Peyer's patch (tissue), 4 donors: ENCODE measurements around the gene CYP3A5.
"Not testable (repeated sequence)": the region's sequence is repeated elsewhere in the genome, so short reads cannot be mapped to it uniquely, and the experiment has no call there.

ENCODE experiments used
- CTCF ChIP-seq, 6 experiments: fragments of 450-650 bp in 4 of 6; fragments of 200-600 bp in 2 of 6; sonication (generic) in 1 of 6; IDR thresholded peaks; one replicate each; pipeline ENCODE4 v1.5.1; 2017 to 2019; ENCODE audit warnings: antibody characterized with exemption in 6 of 6, mild to moderate bottlenecking in 3 of 6, moderate library complexity in 1 of 6
- POLR2A ChIP-seq, 2 donors: fragments of 450-650 bp; IDR thresholded peaks; one replicate each; pipeline ENCODE4 v1.5.1; 2017; ENCODE audit warnings: antibody characterized with exemption in 2 of 2, mild to moderate bottlenecking in 2 of 2, moderate library complexity in 2 of 2

- TF ChIP-seq CTCF, POLR2A (IDR thresholded peaks at IDR 0.05): not testable (repeated sequence)
These were observed 21.9 kb downstream of the CYP3A5 start for GRCh38 chr7:99657879-99658278.
